ENCODE results near the gene AK4. TPM values are rescaled to one million over a fixed set of nuclear protein-coding genes. Genes with fewer than 3 reads are reported as not detected.
"Not testable (repeated sequence)": the region's sequence is repeated elsewhere in the genome, so short reads cannot be mapped to it uniquely, and the experiment has no call there.

The AK4 gene
- polyA plus RNA-seq, 1 donor: 16.5 TPM

GRCh38 chr1:65229754-65230339 is 81.8 kb downstream of the AK4 start:
- Histone ChIP-seq H3K36me3 (ENCODE audit: control insufficient read depth, insufficient read depth, low read length) (peaks cover 5% of the 10 kb centered on the region), H3K27ac (ENCODE audit: low read length) (no peak overlapping the region), H3K9me3 (ENCODE audit: control insufficient read depth, low read depth, low read length) (no peaks in the 10 kb centered on the region), H3K4me3 (ENCODE audit: low read length) (no peak overlapping the region), H3K4me1 (ENCODE audit: control insufficient read depth, insufficient read depth, low read length) (peaks cover 8% of the 10 kb centered on the region), H3K27me3 (ENCODE audit: control insufficient read depth, insufficient read depth, low read length) (no peaks in the 10 kb centered on the region)
- no peak for DNase-seq
- WGBS (ENCODE audit: insufficient coverage, low lambda C conversion rate): 80% methylated on average over 2 of the region's 5 CpGs

GRCh38 chr1:65230731-65231481 is 82.9 kb downstream of the AK4 start:
- Histone ChIP-seq H3K27me3 (ENCODE audit: control insufficient read depth, insufficient read depth, low read length) (no peaks in the 10 kb centered on the region), H3K9me3 (ENCODE audit: control insufficient read depth, low read depth, low read length) (no peaks in the 10 kb centered on the region), H3K4me3 (ENCODE audit: low read length) (no peak overlapping the region), H3K27ac (ENCODE audit: low read length) (no peak overlapping the region), H3K4me1 (ENCODE audit: control insufficient read depth, insufficient read depth, low read length) (peaks cover 8% of the 10 kb centered on the region), H3K36me3 (ENCODE audit: control insufficient read depth, insufficient read depth, low read length) (peaks cover 3% of the 10 kb centered on the region)
- WGBS (ENCODE audit: insufficient coverage, low lambda C conversion rate): no CpG with 5 or more reads among the region's 1 CpG
- no peak for DNase-seq

- Histone ChIP-seq H3K36me3 (ENCODE audit: control insufficient read depth, insufficient read depth, low read length) (peaks cover 3% of the 10 kb centered on the region), H3K27ac (ENCODE audit: low read length) (no peak overlapping the region), H3K4me3 (ENCODE audit: low read length) (no peak overlapping the region), H3K9me3 (ENCODE audit: control insufficient read depth, low read depth, low read length) (peaks cover 4% of the 10 kb centered on the region), H3K4me1 (ENCODE audit: control insufficient read depth, insufficient read depth, low read length) (peaks cover 8% of the 10 kb centered on the region), H3K27me3 (ENCODE audit: control insufficient read depth, insufficient read depth, low read length) (no peaks in the 10 kb centered on the region)
- no peak for DNase-seq
- WGBS (ENCODE audit: insufficient coverage, low lambda C conversion rate): 80% methylated on average over 1 of the region's 4 CpGs
Observed at GRCh38 chr1:65231718-65232330, 83.8 kb downstream of the AK4 start.

DNA sequence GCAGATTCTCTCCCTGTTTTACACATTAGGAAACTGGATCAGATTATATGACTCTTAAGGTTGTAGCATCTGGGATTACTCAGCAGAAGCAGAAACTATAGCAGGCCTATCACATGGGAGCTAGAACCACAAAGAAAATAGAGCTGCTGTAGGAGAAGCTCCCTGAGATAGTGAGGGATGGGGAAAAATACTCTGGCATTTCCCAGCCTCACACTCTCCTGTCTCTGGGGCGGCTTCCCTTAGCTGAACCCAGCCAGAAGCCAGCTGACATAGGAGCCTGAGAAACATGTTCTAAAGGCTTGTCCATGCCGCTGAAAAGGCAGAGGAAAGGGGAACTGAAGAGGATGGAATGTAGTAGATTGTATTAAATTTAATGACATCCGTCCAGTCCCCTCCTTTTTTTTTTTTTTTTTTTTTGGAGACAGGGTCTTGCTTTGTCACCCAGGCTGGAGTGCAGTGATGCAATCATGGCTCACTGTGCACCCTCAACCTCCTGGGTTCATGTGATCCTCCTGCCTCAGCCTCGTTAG is 84.5 kb downstream of the AK4 start:
- Histone ChIP-seq H3K4me3 (ENCODE audit: low read length) (no peak overlapping the region), H3K27me3 (ENCODE audit: control insufficient read depth, insufficient read depth, low read length) (no peaks in the 10 kb centered on the region), H3K4me1 (ENCODE audit: control insufficient read depth, insufficient read depth, low read length) (peaks cover 8% of the 10 kb centered on the region), H3K9me3 (ENCODE audit: control insufficient read depth, low read depth, low read length) (peaks cover 7% of the 10 kb centered on the region), H3K27ac (ENCODE audit: low read length) (no peak overlapping the region), H3K36me3 (ENCODE audit: control insufficient read depth, insufficient read depth, low read length) (peaks cover 3% of the 10 kb centered on the region)
- 70% methylated on average over 2 of the region's 4 CpGs for WGBS (ENCODE audit: insufficient coverage, low lambda C conversion rate)
- DNase-seq: no peak

- Histone ChIP-seq H3K4me1 (ENCODE audit: control insufficient read depth, insufficient read depth, low read length) (peaks cover 8% of the 10 kb centered on the region), H3K27me3 (ENCODE audit: control insufficient read depth, insufficient read depth, low read length) (no peaks in the 10 kb centered on the region), H3K4me3 (ENCODE audit: low read length) (no peak overlapping the region), H3K36me3 (ENCODE audit: control insufficient read depth, insufficient read depth, low read length) (peaks cover 3% of the 10 kb centered on the region), H3K9me3 (ENCODE audit: control insufficient read depth, low read depth, low read length) (peaks cover 7% of the 10 kb centered on the region), H3K27ac (ENCODE audit: low read length) (no peak overlapping the region)
- no CpG with 5 or more reads among the region's 2 CpGs for WGBS (ENCODE audit: insufficient coverage, low lambda C conversion rate)
- no peak for DNase-seq
Observed at GRCh38 chr1:65233782-65234181, 85.8 kb downstream of the AK4 start.

- Histone ChIP-seq H3K9me3 (ENCODE audit: control insufficient read depth, low read depth, low read length) (peaks cover 7% of the 10 kb centered on the region), H3K4me1 (ENCODE audit: control insufficient read depth, insufficient read depth, low read length) (no peaks in the 10 kb centered on the region), H3K27me3 (ENCODE audit: control insufficient read depth, insufficient read depth, low read length) (no peaks in the 10 kb centered on the region), H3K36me3 (ENCODE audit: control insufficient read depth, insufficient read depth, low read length) (no peaks in the 10 kb centered on the region), H3K27ac (ENCODE audit: low read length) (no peak overlapping the region), H3K4me3 (ENCODE audit: low read length) (no peak overlapping the region)
- DNase-seq: peak in 1 of 2 donors; percentile 15
- 96% methylated on average over 3 of the region's 3 CpGs for WGBS (ENCODE audit: insufficient coverage, low lambda C conversion rate)
Observed at GRCh38 chr1:65235867-65236805, 88.1 kb downstream of the AK4 start.

- H3K4me3 ChIP-seq (ENCODE audit: low read length); H3K4me1 ChIP-seq (ENCODE audit: control insufficient read depth, insufficient read depth, low read length); H3K27ac ChIP-seq (ENCODE audit: low read length); DNase-seq; H3K36me3 ChIP-seq (ENCODE audit: control insufficient read depth, insufficient read depth, low read length); H3K27me3 ChIP-seq (ENCODE audit: control insufficient read depth, insufficient read depth, low read length); H3K9me3 ChIP-seq (ENCODE audit: control insufficient read depth, low read depth, low read length): not testable (repeated sequence)
- WGBS (ENCODE audit: insufficient coverage, low lambda C conversion rate): no CpG with 5 or more reads among the region's 1 CpG
Observed at GRCh38 chr1:65237088-65237487, 89.1 kb downstream of the AK4 start.

DNA sequence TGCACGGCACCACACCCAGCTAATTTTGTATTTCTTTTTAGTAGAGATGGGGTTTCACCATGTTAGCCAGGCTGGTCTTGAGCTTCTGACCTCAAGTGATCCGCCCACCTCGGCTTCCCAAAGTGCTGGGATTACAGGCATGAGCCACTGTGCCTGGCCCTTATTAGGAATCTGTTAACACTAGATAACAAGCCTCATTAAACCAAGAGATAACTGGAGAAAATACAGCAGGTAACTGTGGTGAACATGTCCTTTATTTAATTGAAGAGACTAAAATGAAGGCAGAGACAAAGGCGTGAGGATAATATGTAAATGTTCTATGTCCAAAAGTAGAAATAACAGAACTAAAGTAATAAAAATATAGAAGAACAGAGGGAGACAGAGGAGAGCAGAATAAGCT is 89.5 kb downstream of the AK4 start:
- Histone ChIP-seq H3K27ac (ENCODE audit: low read length) (no peak overlapping the region), H3K4me3 (ENCODE audit: low read length) (no peak overlapping the region), H3K36me3 (ENCODE audit: control insufficient read depth, insufficient read depth, low read length) (no peaks in the 10 kb centered on the region), H3K9me3 (ENCODE audit: control insufficient read depth, low read depth, low read length) (peaks cover 7% of the 10 kb centered on the region), H3K4me1 (ENCODE audit: control insufficient read depth, insufficient read depth, low read length) (no peaks in the 10 kb centered on the region), H3K27me3 (ENCODE audit: control insufficient read depth, insufficient read depth, low read length) (no peaks in the 10 kb centered on the region)
- no peak for DNase-seq
- WGBS (ENCODE audit: insufficient coverage, low lambda C conversion rate): 89% methylated on average over 1 of the region's 4 CpGs

DNA sequence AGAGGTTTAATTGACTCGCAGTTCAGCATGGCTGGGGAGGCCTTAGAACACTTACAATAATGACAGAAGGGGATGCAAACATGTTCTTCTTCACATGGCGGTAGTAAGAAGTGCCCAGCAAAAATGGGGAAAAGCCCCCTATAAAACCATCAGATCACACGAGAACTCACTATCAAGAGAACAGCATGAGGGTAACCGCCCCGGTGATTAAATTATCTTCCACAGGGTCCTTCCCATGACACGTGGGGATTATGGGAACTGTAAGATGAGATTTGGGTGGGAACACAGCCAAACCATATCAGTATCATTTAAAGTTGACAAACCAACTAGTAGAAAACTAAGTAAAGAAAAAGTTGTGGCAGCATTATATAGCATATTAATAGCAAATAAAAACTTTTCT is 90.0 kb downstream of the AK4 start:
- H3K4me1 ChIP-seq (ENCODE audit: control insufficient read depth, insufficient read depth, low read length): no peaks in the 10 kb centered on the region
- H3K27ac ChIP-seq (ENCODE audit: low read length): no peak overlapping the region
- H3K9me3 ChIP-seq (ENCODE audit: control insufficient read depth, low read depth, low read length): peaks cover 7% of the 10 kb centered on the region
- no peaks in the 10 kb centered on the region for H3K27me3 ChIP-seq (ENCODE audit: control insufficient read depth, insufficient read depth, low read length)
- no peak overlapping the region for H3K4me3 ChIP-seq (ENCODE audit: low read length)
- no peak for DNase-seq
- no CpG with 5 or more reads among the region's 6 CpGs for WGBS (ENCODE audit: insufficient coverage, low lambda C conversion rate)
- H3K36me3 ChIP-seq (ENCODE audit: control insufficient read depth, insufficient read depth, low read length): no peaks in the 10 kb centered on the region

GRCh38 chr1:65243491-65243890 is 95.5 kb downstream of the AK4 start:
- Histone ChIP-seq H3K9me3 (ENCODE audit: control insufficient read depth, low read depth, low read length) (no peaks in the 10 kb centered on the region), H3K4me3 (ENCODE audit: low read length) (no peak overlapping the region), H3K4me1 (ENCODE audit: control insufficient read depth, insufficient read depth, low read length) (no peaks in the 10 kb centered on the region), H3K27ac (ENCODE audit: low read length) (no peak overlapping the region), H3K27me3 (ENCODE audit: control insufficient read depth, insufficient read depth, low read length) (no peaks in the 10 kb centered on the region), H3K36me3 (ENCODE audit: control insufficient read depth, insufficient read depth, low read length) (no peaks in the 10 kb centered on the region)
- no peak for DNase-seq
- no CpG with 5 or more reads among the region's 3 CpGs for whole genome bisulfite sequencing (ENCODE audit: insufficient coverage, low lambda C conversion rate)
